ENCODE measurements around the gene THRB.

Gene THRB

GRCh38 chr3:24069045-24069444 is 425.6 kb downstream of the THRB start:
- no peak for DNase-seq

- no peak for DNase-seq
These were observed 427.2 kb downstream of the THRB start for GRCh38 chr3:24067483-24067882.

Measured in effector CD8-positive, alpha-beta T cell (primary cell).